Measurements from ENCODE around the gene DOCK1.

GRCh38 chr10:127468632-127469031 lies 563.4 kb downstream of the DOCK1 start:
- TF ChIP-seq CTCF (IDR thresholded peaks at IDR 0.05) (no peak), POLR2A (IDR thresholded peaks at IDR 0.05) (no peak)
